Globus pallidus (tissue), 1 donor: ENCODE measurements around the gene TBRG4.
"Not testable (repeated sequence)": the region's sequence is repeated elsewhere in the genome, so short reads cannot be mapped to it uniquely, and the experiment has no call there.

ENCODE experiments used
- DNase-seq: peaks from one replicate; pipeline ENCODE4 v3.0.0-alpha.2; 2015; ENCODE audit warnings: low spot score

Gene TBRG4

DNA sequence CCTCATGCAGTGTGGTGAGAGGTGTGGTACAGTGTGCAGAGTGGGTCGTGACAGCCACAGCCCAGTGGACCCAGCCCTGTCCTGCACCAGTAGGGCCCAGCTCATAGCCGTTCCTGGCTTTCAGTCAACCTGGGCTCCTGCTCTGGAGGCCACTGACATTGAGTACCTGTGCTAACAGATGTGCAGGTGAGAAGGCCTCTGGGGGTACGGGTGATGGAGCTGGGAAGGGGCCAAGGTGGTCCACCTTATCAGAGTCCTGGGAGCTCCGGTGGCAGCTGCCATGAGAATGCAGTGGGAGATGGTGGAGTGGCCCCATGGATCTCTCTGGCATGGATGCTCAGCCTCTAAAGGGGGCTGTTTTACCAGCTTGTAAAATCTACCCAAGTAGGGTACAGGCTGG lies 6.1 kb upstream of the TBRG4 start:
- DNase-seq: no peak

DNA sequence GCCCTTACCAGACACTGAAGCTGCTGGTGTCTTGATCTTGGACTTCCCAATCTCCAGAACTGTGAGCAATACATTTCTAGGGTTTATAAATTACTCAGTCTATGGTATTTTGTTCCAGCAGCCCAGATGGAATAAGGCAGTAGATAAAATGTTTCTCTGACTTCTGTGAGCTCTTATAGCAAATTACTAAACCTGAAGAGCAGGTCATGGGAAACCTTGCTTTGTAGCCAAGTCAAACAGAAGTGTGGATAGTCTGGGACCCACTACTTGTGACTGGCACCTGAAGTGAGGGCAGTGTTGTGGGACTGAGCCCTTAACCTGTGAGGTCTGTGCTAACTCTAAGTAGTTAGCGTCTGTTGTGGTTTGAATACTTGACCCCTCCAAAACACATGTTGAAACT lies 4.6 kb upstream of the TBRG4 start:
- DNase-seq: no peak

DNA sequence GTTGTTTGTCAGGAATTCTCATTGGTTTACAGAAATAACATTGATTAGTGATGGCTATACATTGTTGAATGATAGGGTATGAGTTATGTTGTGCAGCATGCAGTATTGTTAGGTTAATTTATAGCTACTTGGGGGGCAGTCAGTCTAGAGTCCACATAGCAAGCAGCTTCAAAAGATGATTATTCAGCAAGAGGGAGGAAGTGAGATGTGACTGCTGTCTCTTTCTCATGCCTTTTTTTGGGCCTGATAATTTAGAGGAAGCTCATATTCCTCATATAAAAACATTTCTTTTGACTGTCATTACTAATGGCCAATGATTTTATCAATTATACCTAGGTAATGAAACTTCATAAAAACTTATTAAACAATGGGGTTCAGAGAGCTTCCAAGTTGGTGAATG lies 3.4 kb upstream of the TBRG4 start:
- DNase-seq: no peak

DNA sequence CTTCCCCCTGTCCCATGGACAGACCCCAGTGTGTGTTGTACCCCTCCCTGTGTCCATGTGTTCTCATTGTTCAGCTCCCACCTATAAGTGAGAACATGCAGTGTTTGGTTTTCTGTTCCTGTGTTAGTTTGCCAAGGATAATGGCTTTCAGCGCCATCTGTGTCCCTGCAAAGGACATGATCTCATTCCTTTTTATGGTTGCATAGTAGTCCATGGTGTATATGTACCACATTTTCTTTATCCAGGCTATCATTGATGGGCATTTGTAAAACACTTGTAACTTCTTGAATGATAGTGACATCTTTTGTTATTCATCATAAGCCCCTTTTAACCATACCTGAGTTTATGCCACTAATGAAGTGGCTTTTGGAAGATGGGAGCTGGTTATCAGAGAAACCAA lies 2.8 kb upstream of the TBRG4 start:
- not testable (repeated sequence) for DNase-seq

DNA sequence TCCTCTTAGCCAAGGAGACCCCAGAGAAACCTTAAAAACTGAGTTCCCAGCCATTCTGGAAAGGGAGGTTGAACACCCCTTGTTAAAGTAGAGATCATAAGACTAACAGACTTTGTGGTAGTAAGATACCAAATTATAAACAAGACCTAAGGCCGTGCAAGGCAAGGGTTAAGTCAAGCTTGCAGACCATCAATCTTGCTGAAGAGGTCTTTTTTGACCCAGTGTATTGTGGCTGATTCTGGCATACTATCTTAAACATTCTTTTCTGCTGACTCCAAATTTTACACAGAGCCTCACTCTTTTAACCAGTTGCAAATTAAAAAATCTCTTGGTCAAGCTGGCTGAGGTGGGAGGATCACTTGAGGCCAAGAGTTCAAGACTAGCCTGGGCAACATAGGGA lies 1.2 kb upstream of the TBRG4 start:
- no peak for DNase-seq

DNA sequence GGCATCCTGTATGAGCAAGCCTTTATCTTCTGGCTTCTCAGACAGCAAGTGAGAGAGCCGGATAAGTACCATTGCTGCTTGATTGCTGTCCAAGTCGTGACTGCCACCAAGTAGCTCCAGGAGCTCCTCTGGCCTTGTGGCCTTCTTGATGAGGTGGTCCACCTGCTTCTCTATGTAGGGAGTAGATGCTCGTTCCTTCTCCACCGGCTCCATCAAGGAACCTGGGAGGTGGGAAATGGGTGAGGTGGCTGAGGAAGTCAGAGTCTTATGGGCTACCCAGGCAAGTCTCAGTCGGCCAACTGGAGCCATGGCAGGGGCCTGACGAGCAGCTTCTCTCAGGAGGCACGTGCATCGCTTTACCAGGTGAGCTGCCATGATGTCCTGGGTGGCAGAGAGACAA lies 2.6 kb downstream of the TBRG4 start:
- no peak for DNase-seq

GRCh38 chr7:45107356-45107755 lies 4.1 kb downstream of the TBRG4 start:
- DNase-seq: no peak

GRCh38 chr7:45106820-45107219 lies 4.7 kb downstream of the TBRG4 start:
- no peak for DNase-seq

- no peak for DNase-seq
Measured at GRCh38 chr7:45105588-45106188, 5.8 kb downstream of the TBRG4 start.

DNA sequence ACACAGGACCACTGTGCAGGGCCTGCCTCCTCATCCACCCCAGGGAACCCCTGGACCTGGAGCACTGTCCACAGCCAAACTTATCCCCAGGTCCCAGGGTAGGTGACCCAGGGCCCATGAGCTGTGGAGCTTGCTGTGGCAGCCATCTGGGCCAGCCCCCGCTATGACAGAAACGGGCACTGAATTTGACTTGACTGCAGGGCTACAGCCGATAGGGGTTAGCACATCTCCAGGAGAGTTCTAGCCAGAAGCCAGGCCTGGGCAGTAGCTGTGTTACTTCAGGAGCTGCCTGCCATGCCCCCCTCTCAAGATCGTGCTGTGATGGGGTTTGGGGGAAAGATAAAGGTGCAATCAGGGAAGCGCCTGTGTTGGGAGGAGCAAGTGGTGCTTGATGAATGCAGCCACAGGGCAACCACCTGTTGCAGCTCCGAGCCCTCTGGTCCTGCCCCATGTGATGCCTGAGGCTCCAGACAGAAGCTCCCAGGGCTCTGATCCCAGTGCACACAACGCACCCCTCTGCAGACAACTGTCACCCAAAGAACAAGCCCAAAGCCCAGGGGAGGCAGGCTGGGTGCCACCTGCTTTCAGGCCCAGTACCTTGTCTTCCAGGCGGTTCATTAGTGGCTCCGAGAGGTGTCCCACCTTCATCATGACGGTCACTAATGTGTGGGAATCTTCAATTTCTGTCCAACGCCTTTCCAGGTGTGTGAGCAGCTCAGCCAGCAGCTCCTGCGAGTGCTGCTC lies 6.5 kb downstream of the TBRG4 start:
- no peak for DNase-seq

DNA sequence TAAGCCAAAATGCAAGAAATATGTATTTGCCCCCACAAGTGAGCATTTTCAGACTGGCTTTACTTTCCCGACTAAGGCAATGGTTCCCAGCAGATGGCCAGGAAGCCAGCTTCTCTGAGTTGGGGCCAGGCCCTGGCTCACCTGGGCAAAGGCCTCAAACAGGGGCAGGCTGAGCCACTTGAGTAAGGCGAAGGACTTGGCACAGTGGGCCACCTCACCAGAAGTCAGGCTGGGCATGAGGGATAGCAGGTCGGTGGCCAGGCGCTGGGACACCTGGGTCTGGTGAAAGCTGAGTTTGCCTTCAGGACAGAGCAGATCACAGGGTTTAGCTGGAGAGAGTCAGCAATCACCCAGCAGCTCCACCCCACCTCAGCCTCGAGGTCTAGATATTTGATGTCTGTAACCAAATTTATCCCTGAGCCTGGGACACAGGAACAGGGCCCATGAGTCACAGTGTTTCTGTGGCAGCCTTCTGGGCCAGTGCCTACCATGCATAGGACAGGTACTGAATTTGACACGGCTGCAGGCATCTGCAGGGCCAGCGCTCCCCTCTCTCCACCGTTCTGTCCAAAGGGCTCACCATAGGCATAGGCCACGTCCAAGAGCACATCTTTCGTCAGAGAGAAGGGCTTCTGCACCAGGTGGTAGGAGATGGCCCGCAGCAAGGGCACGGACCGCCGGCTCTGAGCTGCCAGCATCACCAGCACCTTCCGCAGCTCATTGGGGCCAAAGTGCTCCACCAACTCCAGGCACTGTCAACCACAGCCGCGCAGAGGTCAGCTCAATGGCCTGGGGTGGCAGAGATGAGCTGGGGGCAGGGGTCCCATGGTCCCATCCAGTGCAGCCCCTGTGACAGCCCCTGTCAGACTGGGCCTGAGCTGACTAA lies 7.3 kb downstream of the TBRG4 start:
- no peak for DNase-seq

DNA sequence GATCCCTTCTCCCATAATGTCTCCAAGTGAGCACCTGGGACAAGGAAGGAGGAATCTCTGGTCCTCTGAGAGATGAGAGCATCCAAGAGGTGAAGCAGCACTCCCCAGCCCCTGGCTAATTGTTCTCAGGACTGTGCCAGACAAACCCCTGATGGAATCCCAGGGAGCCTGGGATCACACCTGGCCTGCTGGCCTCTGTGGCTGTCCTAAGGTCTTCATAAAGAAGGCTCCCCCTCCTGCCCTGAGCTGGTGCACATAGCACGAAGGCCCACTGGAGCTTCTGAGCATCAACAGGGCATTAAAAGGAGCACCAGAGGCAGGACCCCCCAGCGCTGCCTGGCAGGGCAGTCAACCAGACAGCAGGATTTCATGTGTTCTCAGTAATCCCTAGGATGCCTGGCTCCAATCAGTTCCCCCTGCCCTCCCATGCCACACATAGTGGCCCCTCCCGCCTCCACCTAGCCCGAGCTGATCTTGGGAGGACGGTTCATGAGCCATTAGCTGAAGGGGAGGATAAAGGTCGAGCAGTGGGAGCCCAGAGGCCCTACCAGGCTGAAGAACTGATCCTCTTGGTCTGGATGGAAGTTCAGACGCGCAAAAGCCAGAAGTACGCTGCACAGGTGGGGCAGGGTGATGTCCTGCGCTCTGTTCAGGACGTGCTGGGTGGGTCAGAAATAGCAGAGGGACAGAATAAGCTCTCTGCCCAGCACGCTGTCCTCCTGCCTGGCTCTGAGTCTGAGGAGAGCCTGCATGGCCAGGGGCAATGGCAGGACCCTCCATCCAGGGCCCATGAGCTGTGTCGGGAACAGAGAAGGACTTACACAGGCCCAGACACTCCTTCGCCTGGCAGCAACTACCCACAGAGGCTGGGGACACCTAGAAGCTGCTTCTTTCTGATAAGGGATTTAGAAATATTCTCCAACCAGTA lies 8.4 kb downstream of the TBRG4 start:
- no peak for DNase-seq

DNA sequence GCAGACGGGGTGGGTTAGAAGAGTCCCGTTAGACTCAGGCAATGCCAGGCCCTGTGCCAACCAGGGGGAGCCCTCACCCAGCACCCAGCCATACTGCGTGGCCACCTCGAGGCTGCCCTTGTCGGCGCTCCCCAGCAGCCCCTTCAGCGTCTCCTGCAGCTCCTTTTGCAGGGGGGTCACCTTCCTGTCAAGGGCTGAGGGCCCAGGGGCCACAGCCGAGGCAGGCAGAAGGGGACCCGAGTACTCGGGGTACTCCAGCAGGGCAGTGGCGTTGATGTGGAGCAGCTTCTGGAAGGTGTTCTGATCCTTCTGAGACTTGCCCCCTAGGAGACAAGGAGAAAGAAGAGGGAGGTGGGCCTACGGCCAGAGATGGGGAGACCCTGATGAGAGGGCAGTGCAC lies 9.7 kb downstream of the TBRG4 start:
- DNase-seq: no peak

DNA sequence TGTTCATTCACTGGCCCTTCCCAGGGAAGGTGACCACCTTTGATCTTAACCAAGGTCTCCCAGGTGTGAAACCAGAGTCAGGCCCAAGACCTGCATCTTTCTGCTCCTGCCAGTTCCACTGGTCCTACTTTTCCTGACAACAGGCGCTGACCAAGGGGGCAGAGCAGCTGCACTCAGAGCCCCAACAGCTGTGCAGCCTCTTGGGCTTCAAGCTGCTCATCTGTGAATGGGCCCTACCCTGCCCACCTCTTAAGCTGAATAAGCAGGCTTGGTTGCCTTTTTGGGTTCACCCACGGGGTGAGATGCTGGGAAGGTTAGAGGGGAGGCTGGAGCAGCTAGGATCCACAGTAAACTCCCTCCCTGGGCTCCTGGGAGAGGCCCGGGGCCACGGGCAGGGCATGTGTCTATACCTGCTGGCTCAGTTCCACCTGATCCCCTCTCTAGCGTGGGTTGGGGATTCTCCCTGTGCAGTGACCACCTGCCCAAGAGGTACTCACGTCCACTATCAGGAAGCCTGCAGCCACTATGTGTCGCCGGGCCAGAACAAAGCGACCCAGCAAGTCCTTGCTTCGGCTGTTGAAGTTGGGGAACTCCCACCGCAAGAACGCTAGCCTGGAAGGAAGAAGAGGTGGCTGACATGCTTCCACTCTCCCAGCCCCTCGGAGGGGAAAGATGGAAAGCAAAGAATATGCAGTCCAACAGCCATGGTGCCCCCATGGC lies 10.6 kb downstream of the TBRG4 start:
- DNase-seq: no peak

- DNase-seq: no peak
Measured at GRCh38 chr7:45099891-45100760, 11.4 kb downstream of the TBRG4 start.

DNA sequence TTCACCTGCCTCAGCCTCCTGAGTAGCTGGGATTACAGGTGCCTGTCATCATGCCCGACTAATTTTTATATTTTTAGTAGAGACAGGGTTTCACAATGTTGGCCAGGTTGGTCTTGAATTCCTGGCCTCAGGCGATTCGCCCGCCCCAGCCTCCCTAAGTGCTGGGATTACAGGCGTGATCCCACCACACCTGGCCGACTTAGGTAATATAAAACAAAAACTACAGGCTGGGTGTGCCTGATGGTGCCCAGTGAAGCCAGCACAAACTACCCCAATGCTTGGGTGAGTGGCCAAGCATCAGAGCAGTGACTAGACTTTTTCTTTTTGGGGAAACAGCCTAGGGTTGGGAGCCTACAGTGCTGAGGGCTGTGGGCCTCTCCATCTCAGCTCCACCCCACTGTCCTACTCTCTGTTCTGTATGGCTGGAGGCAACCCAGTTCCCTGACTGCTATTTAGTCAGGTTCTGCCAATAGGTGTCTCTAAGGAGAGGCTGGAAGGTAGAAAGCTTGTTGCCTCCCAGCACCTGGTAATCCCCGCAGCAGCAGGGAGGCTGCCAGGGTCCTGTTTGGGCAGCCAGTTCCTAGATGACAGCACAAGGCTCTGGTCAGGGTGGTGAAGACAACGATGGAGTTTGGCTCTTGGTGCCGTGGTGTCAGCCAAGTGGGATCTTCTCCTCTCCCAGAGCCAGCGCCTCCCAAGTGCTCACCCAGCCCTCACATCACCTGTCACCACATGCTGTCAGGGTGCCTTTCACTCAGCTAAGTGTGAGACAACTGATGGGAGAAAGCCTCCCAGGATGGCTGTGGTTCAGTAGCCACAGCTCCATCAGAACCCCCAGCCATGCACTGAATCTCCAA lies 12.3 kb downstream of the TBRG4 start:
- no peak for DNase-seq

GRCh38 chr7:45092931-45093235 lies 18.6 kb downstream of the TBRG4 start:
- no peak for DNase-seq

DNA sequence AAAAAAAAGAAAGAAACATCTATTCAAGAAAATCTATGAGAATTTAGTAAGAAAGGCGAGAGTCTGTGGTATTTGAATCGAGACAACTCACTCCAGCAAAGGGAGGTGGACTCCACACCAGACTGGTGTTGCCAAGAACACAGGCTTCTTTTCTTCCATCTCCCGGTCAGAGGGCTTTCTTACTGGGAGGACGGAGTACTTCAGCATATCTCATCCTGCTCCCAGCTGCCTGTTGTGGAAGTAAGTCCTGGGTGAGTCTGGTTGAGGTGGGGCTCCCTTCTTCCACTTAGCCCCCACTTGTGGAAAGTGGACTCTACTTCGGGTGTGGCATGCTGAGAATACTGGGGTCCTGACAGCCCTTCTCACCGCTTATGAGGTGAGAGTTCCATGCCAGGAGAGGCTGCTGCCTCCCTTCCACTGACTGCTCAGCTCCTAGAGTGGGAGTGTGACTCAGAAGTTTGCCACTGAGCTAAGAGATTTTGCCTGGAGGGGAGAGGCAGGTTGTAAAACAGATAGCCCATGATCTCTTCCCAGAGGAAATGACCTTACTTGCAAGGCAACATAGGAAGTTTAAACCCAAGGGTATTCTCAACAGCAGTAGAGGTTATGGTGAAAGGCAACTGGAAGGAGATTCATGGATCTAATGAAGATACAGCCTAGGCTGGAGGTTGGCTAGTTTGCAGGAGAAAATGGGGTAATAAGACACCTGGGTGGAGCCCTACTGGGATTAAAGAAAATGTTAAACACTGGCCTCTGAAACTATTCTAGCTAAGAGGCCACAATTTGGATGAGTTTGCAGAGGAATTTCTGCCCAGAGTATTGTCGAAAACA lies 19.2 kb downstream of the TBRG4 start:
- no peak for DNase-seq
